Neural progenitor cell (in vitro differentiated cells): ENCODE data around the gene TNS3.

Source experiments
- EZH2 ChIP-seq: fragments of 200-600 bp; sonication (generic); IDR thresholded peaks from 2 replicates; pipeline ENCODE4 v1.6.1; 2017; ENCODE audit warnings: antibody characterized with exemption, mild to moderate bottlenecking, moderate library complexity
- TF ChIP-seq, protein P1 (sequence below): fragments of 200-600 bp; sonication (generic); IDR thresholded peaks from 2 replicates; pipeline ENCODE4 v1.5.1; 2017; ENCODE audit warnings: antibody characterized with exemption, mild to moderate bottlenecking

DNA sequence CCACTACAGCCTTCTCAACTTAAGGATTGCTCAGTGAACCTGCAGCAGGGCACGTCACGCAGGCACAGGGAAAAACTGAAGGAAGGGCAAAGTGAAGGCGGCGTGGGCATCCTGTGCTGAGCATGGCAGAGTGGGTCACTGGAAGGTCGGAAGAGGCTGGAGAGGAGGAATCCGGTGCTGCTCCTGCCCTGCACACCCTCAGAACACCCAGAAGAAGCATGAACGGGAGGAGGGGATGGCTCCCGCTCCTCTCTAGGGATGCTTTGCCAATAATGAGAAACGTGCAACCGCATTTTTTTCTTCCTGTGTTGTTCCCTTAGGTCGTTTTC is 175.1 kb downstream of the TNS3 start:
- TF ChIP-seq, protein P1, sequence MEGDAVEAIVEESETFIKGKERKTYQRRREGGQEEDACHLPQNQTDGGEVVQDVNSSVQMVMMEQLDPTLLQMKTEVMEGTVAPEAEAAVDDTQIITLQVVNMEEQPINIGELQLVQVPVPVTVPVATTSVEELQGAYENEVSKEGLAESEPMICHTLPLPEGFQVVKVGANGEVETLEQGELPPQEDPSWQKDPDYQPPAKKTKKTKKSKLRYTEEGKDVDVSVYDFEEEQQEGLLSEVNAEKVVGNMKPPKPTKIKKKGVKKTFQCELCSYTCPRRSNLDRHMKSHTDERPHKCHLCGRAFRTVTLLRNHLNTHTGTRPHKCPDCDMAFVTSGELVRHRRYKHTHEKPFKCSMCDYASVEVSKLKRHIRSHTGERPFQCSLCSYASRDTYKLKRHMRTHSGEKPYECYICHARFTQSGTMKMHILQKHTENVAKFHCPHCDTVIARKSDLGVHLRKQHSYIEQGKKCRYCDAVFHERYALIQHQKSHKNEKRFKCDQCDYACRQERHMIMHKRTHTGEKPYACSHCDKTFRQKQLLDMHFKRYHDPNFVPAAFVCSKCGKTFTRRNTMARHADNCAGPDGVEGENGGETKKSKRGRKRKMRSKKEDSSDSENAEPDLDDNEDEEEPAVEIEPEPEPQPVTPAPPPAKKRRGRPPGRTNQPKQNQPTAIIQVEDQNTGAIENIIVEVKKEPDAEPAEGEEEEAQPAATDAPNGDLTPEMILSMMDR = no peak
- no peak for TF ChIP-seq EZH2
